ENCODE measurements around the gene PPM1B.

GRCh38 chr2:44233450-44234128 is 64.9 kb downstream of the PPM1B start:
- TF ChIP-seq CTCF (IDR thresholded peaks at IDR 0.05) = no peak
- no peak for TF ChIP-seq POLR2A (IDR thresholded peaks at IDR 0.05)

All from thyroid gland (tissue), 4 donors.